22Rv1 (cell line): Measurements from ENCODE around the gene ME3.

Source experiments
- ZFX ChIP-seq: fragments of 450-650 bp; IDR thresholded peaks from 2 replicates; pipeline ENCODE4 v1.6.1; 2017; ENCODE audit warnings: antibody characterized with exemption, borderline replicate concordance
- TF ChIP-seq, protein P1 (sequence below): fragments of 450-650 bp; IDR thresholded peaks from 2 replicates; pipeline ENCODE4 v1.5.1; 2017; ENCODE audit warnings: mild to moderate bottlenecking

GRCh38 chr11:86580535-86580934 lies 91.9 kb downstream of the ME3 start:
- TF ChIP-seq, protein P1, sequence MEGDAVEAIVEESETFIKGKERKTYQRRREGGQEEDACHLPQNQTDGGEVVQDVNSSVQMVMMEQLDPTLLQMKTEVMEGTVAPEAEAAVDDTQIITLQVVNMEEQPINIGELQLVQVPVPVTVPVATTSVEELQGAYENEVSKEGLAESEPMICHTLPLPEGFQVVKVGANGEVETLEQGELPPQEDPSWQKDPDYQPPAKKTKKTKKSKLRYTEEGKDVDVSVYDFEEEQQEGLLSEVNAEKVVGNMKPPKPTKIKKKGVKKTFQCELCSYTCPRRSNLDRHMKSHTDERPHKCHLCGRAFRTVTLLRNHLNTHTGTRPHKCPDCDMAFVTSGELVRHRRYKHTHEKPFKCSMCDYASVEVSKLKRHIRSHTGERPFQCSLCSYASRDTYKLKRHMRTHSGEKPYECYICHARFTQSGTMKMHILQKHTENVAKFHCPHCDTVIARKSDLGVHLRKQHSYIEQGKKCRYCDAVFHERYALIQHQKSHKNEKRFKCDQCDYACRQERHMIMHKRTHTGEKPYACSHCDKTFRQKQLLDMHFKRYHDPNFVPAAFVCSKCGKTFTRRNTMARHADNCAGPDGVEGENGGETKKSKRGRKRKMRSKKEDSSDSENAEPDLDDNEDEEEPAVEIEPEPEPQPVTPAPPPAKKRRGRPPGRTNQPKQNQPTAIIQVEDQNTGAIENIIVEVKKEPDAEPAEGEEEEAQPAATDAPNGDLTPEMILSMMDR = no peak
- no peak for TF ChIP-seq ZFX
